GM18526 (cell line): ENCODE results near the gene LANCL3.
"Not testable (repeated sequence)": the region's sequence is repeated elsewhere in the genome, so short reads cannot be mapped to it uniquely, and the experiment has no call there.

Experiments
- POLR2A ChIP-seq: IDR thresholded peaks from 3 replicates; pipeline ENCODE4 v1.6.1; 2011; ENCODE audit not compliant: insufficient read length; ENCODE audit errors: extremely low read depth

Gene LANCL3

GRCh38 chrX:37571426-37572107 lies at the start of gene LANCL3:
Gene LANCL3 (plus strand): TSS chrX:37571661. CDS start chrX:37571871, 210 bp downstream.
- not testable (repeated sequence) for TF ChIP-seq POLR2A

GRCh38 chrX:37541991-37542390 lies 29.5 kb upstream of the LANCL3 start:
- no peak for TF ChIP-seq POLR2A

- no peak for TF ChIP-seq POLR2A
Measured at GRCh38 chrX:37542791-37543190, 28.7 kb upstream of the LANCL3 start.

GRCh38 chrX:37543324-37543723 lies 28.1 kb upstream of the LANCL3 start:
- no peak for TF ChIP-seq POLR2A

- no peak for TF ChIP-seq POLR2A
Measured at GRCh38 chrX:37545066-37545465, 26.4 kb upstream of the LANCL3 start.

GRCh38 chrX:37553476-37553875 lies 18.0 kb upstream of the LANCL3 start:
- no peak for TF ChIP-seq POLR2A

- no peak for TF ChIP-seq POLR2A
Measured at GRCh38 chrX:37578045-37578444, 6.6 kb downstream of the LANCL3 start.

- TF ChIP-seq POLR2A = no peak
Measured at GRCh38 chrX:37580080-37580479, 8.6 kb downstream of the LANCL3 start.

GRCh38 chrX:37590047-37590446 lies 18.6 kb downstream of the LANCL3 start:
- no peak for TF ChIP-seq POLR2A

- no peak for TF ChIP-seq POLR2A
Measured at GRCh38 chrX:37594755-37595382, 23.4 kb downstream of the LANCL3 start.

GRCh38 chrX:37599729-37600128 lies 28.3 kb downstream of the LANCL3 start:
- no peak for TF ChIP-seq POLR2A

- no peak for TF ChIP-seq POLR2A
Measured at GRCh38 chrX:37603938-37604409, 32.5 kb downstream of the LANCL3 start.

GRCh38 chrX:37607243-37607642 lies 35.8 kb downstream of the LANCL3 start:
- no peak for TF ChIP-seq POLR2A

- TF ChIP-seq POLR2A = no peak
Measured at GRCh38 chrX:37608156-37608555, 36.7 kb downstream of the LANCL3 start.

GRCh38 chrX:37609727-37610126 lies 38.3 kb downstream of the LANCL3 start:
- TF ChIP-seq POLR2A = no peak

- TF ChIP-seq POLR2A = no peak
Measured at GRCh38 chrX:37613933-37614332, 42.5 kb downstream of the LANCL3 start.

- no peak for TF ChIP-seq POLR2A
Measured at GRCh38 chrX:37627602-37628001, 56.1 kb downstream of the LANCL3 start.
